GM10248 (cell line): ENCODE measurements around the gene MRPL34.

ENCODE experiments used
- CTCF ChIA-PET: fragments of 300-600 bp; sonication (Branson Sonifier 250); formaldehyde crosslinking; extraction: SDS; loops from one replicate; lab custom pipeline; 2021; ENCODE audit warnings: antibody characterized with exemption; lab: Yijun Ruan, JAX
- POLR2A ChIA-PET: fragments of 350-650 bp; sonication (Branson Sonifier 250); formaldehyde crosslinking; extraction: SDS; loops from one replicate; lab custom pipeline; 2020; ENCODE audit warnings: antibody characterized with exemption; lab: Yijun Ruan, JAX
- DNase-seq: peaks from one replicate; pipeline ENCODE4 v3.0.0; 2012; ENCODE audit errors: extremely low spot score
- TF ChIP-seq, protein P1 (sequence below): IDR thresholded peaks from 2 replicates; pipeline ENCODE4 v1.5.1; 2012; ENCODE audit warnings: mild to moderate bottlenecking, low read depth; ENCODE audit errors: extremely low read depth, missing control alignments, control extremely low read depth

The MRPL34 gene

DNA sequence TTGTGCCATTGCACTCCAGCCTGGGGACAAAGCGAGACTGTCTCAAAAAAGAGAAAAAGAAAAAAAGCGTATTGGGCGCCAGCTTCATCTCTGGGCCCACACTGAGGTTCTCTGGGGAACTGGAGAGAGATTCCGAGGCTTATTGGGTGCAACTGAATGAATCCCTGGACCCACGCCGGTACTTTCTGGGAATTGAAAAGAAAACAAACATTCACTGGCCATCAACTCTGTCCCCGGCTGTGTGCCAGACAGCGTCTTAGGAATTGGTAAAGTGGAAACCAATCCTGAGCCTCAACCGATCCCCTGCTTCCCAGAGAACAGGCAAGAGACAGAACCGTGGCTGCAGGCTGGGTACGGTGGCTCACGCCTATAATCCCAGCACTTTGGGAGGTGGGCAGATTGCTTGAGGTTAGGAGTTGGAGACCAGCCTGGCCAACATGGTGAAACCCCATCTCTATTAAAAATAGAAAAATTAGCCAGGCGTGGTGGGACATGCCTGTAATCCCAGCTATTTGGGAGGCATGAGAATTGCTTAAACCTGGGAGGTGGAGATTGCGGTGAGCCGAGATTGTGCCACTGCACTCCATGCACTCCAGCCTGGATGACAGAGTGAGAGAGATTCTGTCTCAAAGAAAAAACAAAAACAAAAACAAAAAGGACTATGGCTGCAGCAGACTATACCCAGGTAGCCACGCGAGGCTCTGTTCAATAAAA is 20.4 kb downstream of the MRPL34 start:
- ChIA-PET CTCF (interaction anchor here (1.6 kb wide), 1 partner anchor 63 kb away, joined by 5 read pairs; no protein-coding TSS in a partner anchor), POLR2A (interaction anchor here (0.6 to 0.9 kb wide), 2 partner anchors 17 to 63 kb away, joined by 3 read pairs; no protein-coding TSS in a partner anchor)
- no peak for DNase-seq
- TF ChIP-seq, protein P1, sequence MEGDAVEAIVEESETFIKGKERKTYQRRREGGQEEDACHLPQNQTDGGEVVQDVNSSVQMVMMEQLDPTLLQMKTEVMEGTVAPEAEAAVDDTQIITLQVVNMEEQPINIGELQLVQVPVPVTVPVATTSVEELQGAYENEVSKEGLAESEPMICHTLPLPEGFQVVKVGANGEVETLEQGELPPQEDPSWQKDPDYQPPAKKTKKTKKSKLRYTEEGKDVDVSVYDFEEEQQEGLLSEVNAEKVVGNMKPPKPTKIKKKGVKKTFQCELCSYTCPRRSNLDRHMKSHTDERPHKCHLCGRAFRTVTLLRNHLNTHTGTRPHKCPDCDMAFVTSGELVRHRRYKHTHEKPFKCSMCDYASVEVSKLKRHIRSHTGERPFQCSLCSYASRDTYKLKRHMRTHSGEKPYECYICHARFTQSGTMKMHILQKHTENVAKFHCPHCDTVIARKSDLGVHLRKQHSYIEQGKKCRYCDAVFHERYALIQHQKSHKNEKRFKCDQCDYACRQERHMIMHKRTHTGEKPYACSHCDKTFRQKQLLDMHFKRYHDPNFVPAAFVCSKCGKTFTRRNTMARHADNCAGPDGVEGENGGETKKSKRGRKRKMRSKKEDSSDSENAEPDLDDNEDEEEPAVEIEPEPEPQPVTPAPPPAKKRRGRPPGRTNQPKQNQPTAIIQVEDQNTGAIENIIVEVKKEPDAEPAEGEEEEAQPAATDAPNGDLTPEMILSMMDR, result no peak

- ChIA-PET POLR2A (interaction anchor here (0.9 kb wide), 1 partner anchor 18 kb away, joined by 3 read pairs; no protein-coding TSS in a partner anchor), CTCF (interaction anchor here (1.6 kb wide), 1 partner anchor 63 kb away, joined by 5 read pairs; no protein-coding TSS in a partner anchor)
- TF ChIP-seq, protein P1, result no peak
- no peak for DNase-seq
These were observed 20.9 kb downstream of the MRPL34 start for GRCh38 chr19:17326595-17326966.

DNA sequence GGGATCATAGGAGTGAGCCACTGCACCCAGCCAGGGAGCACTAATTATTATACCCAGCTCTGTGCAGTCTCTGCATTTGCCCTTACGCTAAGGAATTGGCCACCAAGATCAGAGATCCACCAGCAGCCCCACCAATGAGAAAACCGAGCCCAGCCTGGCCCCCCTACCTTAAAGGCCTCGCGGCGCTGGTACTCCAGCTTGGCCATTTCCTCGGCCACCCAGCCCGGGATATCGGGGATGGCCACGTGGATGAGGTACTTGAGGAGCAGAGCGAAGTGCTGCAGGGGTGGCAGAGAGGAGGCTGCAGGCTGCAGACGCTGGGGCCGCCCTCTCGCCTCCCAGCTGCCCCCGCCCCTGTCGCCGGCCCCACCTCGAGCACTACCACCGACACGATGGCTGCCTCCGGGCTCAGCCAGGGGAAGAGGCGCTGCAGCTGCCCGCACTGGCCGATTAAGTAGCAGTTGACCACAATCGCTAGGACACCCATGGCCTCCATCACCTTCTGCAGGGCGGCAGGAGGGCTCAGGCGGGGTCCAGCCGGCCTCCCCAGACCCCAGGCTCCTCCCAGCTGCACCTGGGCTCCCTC is 21.5 kb downstream of the MRPL34 start:
- CTCF ChIA-PET, result interaction anchor here (1.6 kb wide), 1 partner anchor 62 kb away, joined by 5 read pairs; no protein-coding TSS in a partner anchor
- POLR2A ChIA-PET, result interaction anchor here (0.9 kb wide), 1 partner anchor 18 kb away, joined by 3 read pairs; no protein-coding TSS in a partner anchor

DNA sequence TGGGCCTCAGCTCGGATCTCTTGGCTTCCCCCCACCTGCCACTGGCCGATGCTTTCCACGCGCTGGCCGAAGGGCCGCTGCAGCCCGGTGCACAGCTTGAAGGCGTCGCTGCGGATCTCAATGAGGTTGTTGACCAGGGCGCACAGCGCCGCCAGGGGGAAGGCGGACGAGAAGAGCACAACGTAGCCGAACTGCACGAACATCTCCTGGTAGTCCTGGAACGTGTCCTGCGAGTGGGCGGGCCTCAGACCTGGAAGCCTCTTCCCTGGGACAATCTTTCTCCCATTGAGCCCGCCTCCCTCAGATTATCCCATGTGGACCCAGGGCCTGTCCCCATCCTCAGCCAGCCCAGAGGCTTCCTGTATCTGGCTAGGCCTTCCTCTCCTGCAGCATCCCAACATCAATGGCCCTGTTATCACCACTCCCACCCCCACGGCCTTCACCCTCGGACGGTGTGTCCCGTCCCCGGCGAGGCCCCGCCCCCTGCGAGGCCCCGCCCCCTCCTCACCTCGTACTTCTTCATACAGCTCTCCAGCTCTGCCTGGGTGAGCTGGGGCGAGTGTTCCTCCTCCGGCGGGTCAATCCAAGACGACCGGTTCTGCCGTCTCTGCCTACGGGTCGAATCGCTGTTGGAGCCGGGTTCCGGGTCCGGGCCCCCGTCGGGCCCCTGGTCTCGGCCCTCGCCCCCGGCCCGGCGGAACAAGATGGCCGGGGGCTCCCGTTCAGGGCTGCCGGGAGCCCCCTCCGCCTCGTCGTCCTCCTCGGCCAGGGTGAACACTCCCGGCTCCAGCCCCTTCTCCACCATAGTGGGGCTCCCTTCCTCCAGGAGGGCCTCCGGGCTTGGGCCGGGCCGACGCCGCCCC is 22.2 kb downstream of the MRPL34 start:
- TF ChIP-seq, protein P1, result no peak
- ChIA-PET POLR2A (interaction anchor here (0.6 kb wide), 3 partner anchors 613 to 1864 kb away, joined by 4 to 6 read pairs (median 5); no protein-coding TSS in a partner anchor), CTCF (interaction anchor here (1.1 kb wide), 1 partner anchor 58 kb away, joined by 3 read pairs; no protein-coding TSS in a partner anchor)
- peak; percentile 81 for DNase-seq

More for the DNA sequence above, 21.5 kb downstream of the MRPL34 start:
- TF ChIP-seq, protein P1, result no peak
- no peak for DNase-seq

- TF ChIP-seq, protein P1, result no peak
- POLR2A ChIA-PET, result interaction anchor here (0.6 kb wide), 3 partner anchors 614 to 1865 kb away, joined by 4 to 6 read pairs (median 5); no protein-coding TSS in a partner anchor
- CTCF ChIA-PET, result interaction anchor here (1.1 kb wide), 1 partner anchor 57 kb away, joined by 3 read pairs; no protein-coding TSS in a partner anchor
- DNase-seq, result no peak
These were observed 23.1 kb downstream of the MRPL34 start for GRCh38 chr19:17328517-17329365.
